ENCODE measurements around the gene VSIG8.

Gene VSIG8

DNA sequence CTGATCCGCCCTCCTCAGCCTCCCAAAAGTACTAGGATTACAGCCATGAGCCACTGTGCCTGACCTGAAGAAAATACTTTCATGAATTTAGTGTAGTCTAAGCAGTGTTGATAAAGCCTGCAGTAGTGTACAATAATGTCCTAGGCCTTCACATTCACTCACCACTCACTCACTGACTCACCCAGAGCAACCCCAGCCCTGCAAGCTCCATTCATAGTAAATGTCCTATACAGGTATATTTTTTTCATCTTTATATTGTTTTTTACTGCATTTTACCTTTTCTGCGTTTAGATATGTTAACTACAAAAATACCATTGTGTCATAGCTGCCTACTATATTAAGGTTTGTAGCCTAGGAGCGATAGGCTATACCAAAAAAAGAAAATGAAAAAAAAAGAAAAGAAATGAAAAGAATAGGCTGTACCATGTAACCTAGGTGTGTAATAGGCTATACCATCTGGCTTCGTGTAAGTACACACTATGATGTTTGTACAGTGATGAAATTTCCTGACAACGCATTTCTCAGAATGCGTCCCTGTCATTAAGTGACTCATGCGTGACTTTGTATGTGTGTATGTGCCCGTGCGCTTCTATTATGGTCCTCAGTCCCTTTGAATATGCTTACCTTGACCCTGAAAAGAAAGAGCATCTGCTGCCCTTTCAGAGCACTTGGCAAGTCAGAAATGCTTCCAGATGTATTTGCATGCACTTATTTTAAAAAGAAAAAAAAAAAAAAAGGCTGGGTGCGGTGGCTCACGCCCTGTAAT lies 45.0 kb downstream of the VSIG8 start:
- TF ChIP-seq, protein P1, sequence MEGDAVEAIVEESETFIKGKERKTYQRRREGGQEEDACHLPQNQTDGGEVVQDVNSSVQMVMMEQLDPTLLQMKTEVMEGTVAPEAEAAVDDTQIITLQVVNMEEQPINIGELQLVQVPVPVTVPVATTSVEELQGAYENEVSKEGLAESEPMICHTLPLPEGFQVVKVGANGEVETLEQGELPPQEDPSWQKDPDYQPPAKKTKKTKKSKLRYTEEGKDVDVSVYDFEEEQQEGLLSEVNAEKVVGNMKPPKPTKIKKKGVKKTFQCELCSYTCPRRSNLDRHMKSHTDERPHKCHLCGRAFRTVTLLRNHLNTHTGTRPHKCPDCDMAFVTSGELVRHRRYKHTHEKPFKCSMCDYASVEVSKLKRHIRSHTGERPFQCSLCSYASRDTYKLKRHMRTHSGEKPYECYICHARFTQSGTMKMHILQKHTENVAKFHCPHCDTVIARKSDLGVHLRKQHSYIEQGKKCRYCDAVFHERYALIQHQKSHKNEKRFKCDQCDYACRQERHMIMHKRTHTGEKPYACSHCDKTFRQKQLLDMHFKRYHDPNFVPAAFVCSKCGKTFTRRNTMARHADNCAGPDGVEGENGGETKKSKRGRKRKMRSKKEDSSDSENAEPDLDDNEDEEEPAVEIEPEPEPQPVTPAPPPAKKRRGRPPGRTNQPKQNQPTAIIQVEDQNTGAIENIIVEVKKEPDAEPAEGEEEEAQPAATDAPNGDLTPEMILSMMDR (conservative IDR thresholded peaks at IDR 0.05): no peak
- peak overlapping the region; percentile 80 for H3K27ac ChIP-seq

DNA sequence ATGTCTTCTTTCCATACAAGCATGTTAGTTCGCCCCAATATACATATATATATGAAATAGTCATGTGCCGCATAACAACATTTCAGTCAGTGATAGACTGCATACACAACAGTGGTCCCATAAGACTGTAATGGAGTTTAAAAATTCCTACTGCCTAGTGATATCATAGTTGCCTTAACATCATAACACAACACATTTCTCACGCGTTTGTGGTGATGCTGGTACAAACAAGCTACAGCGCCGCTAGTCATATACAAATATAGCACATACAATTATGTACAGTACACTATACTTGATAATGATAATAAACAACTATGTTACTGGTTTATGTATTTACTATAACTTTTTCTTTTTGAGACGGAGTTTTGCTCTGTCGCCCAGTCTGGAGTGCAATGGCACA lies 46.5 kb downstream of the VSIG8 start:
- TF ChIP-seq, protein P1 (conservative IDR thresholded peaks at IDR 0.05): no peak

DNA sequence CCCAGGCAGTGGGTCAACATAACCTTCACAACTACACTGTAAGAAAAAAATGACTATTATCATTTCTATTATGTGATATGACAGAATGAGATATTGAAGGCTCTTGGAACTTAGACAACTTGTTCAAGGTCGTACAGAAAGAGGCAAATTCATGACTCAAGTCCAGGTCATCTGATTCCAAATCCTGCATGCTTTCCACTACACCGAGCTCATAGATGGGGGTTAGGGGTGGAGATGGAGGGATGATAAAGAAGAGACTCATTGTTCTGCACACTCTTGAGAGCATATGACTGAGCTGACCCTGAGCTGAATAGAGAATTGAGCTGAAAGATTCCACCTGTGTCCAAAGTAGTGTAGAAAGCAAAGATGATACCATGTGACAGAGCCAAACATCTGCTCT lies 57.5 kb downstream of the VSIG8 start:
- TF ChIP-seq, protein P1 (conservative IDR thresholded peaks at IDR 0.05): no peak
- H3K27ac ChIP-seq: no peak overlapping the region

More for the DNA sequence above, 46.5 kb downstream of the VSIG8 start:
- no peak overlapping the region for H3K27ac ChIP-seq

Data from VCaP (cell line).